ENCODE results near the gene MUC2. TPM values are rescaled to one million over a fixed set of nuclear protein-coding genes. Genes with fewer than 3 reads are reported as not detected.

The MUC2 gene
- total RNA-seq, 2 experiments from 2014 or later, result not detected

DNA sequence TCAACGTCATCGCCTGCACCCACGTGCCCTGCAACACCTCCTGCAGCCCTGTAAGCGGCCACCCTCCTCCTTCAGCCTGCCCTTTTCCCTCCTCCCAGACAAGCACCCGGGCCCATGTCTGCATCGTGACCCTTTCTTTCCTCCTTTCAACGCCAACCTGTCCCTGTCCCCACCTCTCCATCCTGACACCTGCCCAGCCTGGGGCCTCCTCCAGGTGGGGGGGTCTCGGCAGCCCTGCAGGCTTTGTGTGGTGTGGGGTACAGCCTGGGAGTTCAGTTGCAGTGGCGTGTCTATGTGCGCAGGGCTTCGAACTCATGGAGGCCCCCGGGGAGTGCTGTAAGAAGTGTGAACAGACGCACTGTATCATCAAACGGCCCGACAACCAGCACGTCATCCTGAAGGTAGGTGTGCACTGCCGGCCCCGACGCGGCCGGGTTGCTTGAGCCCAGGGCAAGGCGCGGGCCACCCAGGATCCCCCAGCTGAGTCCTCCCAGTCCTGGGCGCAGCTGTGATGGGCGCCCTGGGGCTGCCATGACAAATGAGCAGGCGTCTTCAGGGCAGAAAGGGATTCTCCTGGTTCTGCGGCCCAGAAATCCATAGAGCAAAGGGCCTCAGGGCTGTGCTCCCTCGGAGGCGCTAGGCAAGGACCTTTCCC lies 33.7 kb downstream of the MUC2 start:
- Histone ChIP-seq H3K79me2 (ENCODE audit: insufficient read depth, low read depth, low read length) (no peaks in the 10 kb centered on the region), H3K9me2 (ENCODE audit: insufficient read depth, low read length) (no peaks in the 10 kb centered on the region), H3K36me3 (ENCODE audit: insufficient read depth, low read length) (no peaks in the 10 kb centered on the region), H3K27ac (ENCODE audit: low read depth, low read length, poor library complexity, severe bottlenecking) (no peak overlapping the region), H3K4me1 (ENCODE audit: insufficient read depth, low read length, poor library complexity, severe bottlenecking) (no peaks in the 10 kb centered on the region), H4K20me1 (ENCODE audit: insufficient read depth, low read length) (no peaks in the 10 kb centered on the region), H3K4me3 (ENCODE audit: low read depth, low read length, poor library complexity, severe bottlenecking) (no peak overlapping the region), H2AFZ (ENCODE audit: low read length) (no peak overlapping the region), H3K9me3 (ENCODE audit: low read length) (no peaks in the 10 kb centered on the region), H3K4me2 (ENCODE audit: low read length) (no peak overlapping the region)
- DNase-seq (ENCODE audit: low spot score), result no peak
- ChIA-PET POLR2A (no interaction called here), CTCF (ENCODE audit: unreplicated experiment) (no interaction called here)
- no TSS peak for BruUV-seq (replicated peaks)
- TF ChIP-seq, protein P1, sequence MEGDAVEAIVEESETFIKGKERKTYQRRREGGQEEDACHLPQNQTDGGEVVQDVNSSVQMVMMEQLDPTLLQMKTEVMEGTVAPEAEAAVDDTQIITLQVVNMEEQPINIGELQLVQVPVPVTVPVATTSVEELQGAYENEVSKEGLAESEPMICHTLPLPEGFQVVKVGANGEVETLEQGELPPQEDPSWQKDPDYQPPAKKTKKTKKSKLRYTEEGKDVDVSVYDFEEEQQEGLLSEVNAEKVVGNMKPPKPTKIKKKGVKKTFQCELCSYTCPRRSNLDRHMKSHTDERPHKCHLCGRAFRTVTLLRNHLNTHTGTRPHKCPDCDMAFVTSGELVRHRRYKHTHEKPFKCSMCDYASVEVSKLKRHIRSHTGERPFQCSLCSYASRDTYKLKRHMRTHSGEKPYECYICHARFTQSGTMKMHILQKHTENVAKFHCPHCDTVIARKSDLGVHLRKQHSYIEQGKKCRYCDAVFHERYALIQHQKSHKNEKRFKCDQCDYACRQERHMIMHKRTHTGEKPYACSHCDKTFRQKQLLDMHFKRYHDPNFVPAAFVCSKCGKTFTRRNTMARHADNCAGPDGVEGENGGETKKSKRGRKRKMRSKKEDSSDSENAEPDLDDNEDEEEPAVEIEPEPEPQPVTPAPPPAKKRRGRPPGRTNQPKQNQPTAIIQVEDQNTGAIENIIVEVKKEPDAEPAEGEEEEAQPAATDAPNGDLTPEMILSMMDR (conservative IDR thresholded peaks at IDR 0.05; ENCODE audit: low read length), result no peak
- TF ChIP-seq EZH2phosphoT487 (IDR thresholded peaks at IDR 0.05; ENCODE audit: borderline replicate concordance, low read depth, low read length), result no peak
- intact Hi-C loops (cut with micrococcal nuclease; ENCODE audit: unreplicated experiment), result no loop called here

DNA sequence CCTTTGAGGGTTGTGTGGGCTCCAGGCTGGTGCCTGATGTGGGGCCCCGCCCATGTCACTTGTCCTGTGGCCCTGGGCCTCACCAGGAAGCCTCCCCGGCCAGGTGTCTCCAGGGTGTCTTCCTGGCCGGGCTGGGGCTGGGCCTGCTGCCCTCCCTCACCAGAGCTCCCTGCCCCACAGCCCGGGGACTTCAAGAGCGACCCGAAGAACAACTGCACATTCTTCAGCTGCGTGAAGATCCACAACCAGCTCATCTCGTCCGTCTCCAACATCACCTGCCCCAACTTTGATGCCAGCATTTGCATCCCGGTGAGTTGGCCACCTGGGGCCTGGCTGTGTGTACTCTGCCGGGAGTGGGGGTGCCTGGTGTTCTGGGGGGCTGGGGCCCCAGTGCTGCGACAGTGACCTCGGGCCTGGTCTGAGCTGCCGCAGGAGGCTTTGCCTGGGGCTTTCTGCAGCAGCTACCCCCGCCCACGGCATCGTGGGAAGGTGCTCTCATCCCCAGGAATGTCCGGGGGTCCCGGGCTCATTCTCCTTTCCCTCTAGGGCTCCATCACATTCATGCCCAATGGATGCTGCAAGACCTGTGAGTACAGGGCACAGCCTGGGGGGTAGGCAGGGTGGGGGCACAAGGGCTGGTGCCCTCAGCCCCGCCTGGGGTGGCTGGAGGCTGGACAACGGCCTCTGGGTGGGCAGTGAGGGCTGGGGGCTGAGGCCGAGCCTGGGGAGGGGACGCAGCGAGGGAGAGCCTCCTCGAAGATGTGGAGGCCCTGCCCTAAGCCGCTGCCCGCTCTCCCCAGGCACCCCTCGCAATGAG lies 34.6 kb downstream of the MUC2 start:
- Histone ChIP-seq H3K4me2 (ENCODE audit: low read length) (no peak overlapping the region), H3K79me2 (ENCODE audit: insufficient read depth, low read depth, low read length) (no peaks in the 10 kb centered on the region), H3K9me2 (ENCODE audit: insufficient read depth, low read length) (no peaks in the 10 kb centered on the region), H3K9me3 (ENCODE audit: low read length) (no peaks in the 10 kb centered on the region), H2AFZ (ENCODE audit: low read length) (no peak overlapping the region), H3K27ac (ENCODE audit: low read depth, low read length, poor library complexity, severe bottlenecking) (no peak overlapping the region), H3K36me3 (ENCODE audit: insufficient read depth, low read length) (no peaks in the 10 kb centered on the region), H3K4me3 (ENCODE audit: low read depth, low read length, poor library complexity, severe bottlenecking) (no peak overlapping the region), H4K20me1 (ENCODE audit: insufficient read depth, low read length) (no peaks in the 10 kb centered on the region), H3K4me1 (ENCODE audit: insufficient read depth, low read length, poor library complexity, severe bottlenecking) (no peaks in the 10 kb centered on the region)
- no peak for TF ChIP-seq EZH2phosphoT487 (IDR thresholded peaks at IDR 0.05; ENCODE audit: borderline replicate concordance, low read depth, low read length)
- TF ChIP-seq, protein P1 (conservative IDR thresholded peaks at IDR 0.05; ENCODE audit: low read length), result no peak
- BruUV-seq (replicated peaks), result no TSS peak
- intact Hi-C loops (cut with micrococcal nuclease; ENCODE audit: unreplicated experiment), result no loop called here
- DNase-seq (ENCODE audit: low spot score), result no peak
- CTCF ChIA-PET (ENCODE audit: unreplicated experiment), result no interaction called here
- POLR2A ChIA-PET, result no interaction called here
